ENCODE results near the gene TMED4. TPM values are rescaled to one million over a fixed set of nuclear protein-coding genes. Genes with fewer than 3 reads are reported as not detected.

The TMED4 gene
- total RNA-seq, 4 donors from 2014 or later, result 85.8 to 162 (median 101) TPM

DNA sequence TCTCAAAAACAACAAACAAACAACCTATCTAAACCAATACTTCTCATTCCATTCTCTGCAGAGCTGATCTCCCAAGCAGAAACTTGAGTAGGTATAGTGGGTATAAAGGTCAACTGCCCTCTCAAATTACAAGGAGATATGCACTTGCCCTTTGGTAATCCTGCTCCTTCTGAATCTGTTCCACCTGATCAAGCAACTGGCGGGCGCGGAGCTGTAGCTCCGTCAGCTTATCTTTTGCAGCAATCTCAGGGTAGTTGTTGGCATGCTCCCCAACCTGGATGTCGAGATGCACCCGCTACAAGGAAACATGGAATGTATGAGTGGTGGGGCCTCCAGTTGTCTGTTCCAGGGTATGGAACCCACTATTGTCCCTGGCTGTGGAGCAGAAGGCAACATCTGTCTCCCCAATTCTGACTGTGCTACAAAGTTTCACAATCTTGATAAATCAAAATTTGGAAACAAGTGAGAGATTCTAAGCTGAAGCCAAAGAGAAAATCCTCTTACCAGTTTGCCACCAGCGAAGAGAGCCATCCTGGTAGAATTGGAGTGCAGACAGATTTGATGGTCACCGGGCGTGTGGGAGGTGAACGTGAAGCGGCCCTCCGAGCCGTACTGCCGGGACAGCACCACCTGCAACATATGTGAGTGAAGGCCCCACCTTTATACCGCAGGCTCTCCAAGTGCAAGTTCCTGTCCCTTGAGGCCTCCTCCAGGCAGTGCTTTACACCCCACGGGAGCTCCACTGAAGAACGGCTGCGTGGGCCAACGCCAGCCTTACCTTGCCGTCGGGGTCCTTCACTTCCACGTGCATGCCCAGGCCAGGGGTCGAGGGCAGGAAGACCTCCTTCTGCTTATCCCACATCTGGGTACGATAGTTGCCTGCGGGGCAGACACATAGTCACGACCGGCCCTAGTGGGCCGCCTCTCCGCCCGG lies 819 bp downstream of the TMED4 start:
- in situ Hi-C loops (cut with MboI; ENCODE audit: low sequenced_read_pairs in 4 of 4) (loop anchor here (5.0 to 25.0 kb wide), 7 partner anchors 131 to 531 kb away; partner anchors contain the start of genes TBRG4 (in 4 of the 4) and H2AZ2 (in 2 of the 4)), intact Hi-C loops (cut with DNase I; ENCODE audit: low total_unique reads) (loop anchor here (5.0 to 10.0 kb wide), 3 partner anchors 166 to 534 kb away; partner anchors contain the start of genes PGAM2, TBRG4 and ZMIZ2)
- H3K27ac ChIP-seq, result peak overlapping the region; percentile 95 to 98 (median 97)
- H3K4me1 ChIP-seq, result peaks cover 14 to 28% of the 10 kb centered on the region in 2 donors
- H3K36me3 ChIP-seq, result peaks cover 0 to 31% of the 10 kb centered on the region in 2 donors
- H3K27me3 ChIP-seq, result no peaks in the 10 kb centered on the region
- TF ChIP-seq POLR2A (IDR thresholded peaks at IDR 0.05), result no peak
- TF ChIP-seq, protein P1, sequence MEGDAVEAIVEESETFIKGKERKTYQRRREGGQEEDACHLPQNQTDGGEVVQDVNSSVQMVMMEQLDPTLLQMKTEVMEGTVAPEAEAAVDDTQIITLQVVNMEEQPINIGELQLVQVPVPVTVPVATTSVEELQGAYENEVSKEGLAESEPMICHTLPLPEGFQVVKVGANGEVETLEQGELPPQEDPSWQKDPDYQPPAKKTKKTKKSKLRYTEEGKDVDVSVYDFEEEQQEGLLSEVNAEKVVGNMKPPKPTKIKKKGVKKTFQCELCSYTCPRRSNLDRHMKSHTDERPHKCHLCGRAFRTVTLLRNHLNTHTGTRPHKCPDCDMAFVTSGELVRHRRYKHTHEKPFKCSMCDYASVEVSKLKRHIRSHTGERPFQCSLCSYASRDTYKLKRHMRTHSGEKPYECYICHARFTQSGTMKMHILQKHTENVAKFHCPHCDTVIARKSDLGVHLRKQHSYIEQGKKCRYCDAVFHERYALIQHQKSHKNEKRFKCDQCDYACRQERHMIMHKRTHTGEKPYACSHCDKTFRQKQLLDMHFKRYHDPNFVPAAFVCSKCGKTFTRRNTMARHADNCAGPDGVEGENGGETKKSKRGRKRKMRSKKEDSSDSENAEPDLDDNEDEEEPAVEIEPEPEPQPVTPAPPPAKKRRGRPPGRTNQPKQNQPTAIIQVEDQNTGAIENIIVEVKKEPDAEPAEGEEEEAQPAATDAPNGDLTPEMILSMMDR (IDR thresholded peaks at IDR 0.05 in 4 of 5, conservative IDR thresholded peaks at IDR 0.05 in 1 of 5), result no peak
- DNase-seq (peak in 1 of 2 donors; percentile 38), ATAC-seq (peak; percentile 5 to 7)
- H3K9me3 ChIP-seq, result no peaks in the 10 kb centered on the region
- H3K4me3 ChIP-seq, result peak overlapping the region; percentile 67 to 98 (median 80)

DNA sequence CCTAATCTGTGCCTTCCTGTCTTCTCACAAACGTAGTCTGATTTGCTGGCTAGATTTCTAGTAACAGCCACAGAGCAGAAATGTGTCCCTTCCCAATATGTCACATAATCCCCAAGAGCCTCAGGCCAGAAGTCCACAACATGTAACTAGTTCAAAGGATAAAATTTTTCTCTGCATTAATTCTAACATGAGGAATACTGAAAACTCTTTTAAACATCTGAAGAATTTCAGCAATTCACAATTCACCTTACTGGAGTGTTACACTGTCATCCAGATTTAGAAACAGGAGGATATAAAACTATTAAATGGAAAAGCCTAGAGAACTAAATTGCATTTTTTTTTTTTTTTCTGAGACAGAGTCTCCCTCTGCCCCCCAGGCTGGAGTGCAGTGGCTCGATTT lies 5.8 kb downstream of the TMED4 start:
- ATAC-seq, result no peak
- DNase-seq, result no peak
- peaks cover 0 to 46% of the 10 kb centered on the region in 2 donors for H3K36me3 ChIP-seq
- TF ChIP-seq, protein P1 (IDR thresholded peaks at IDR 0.05 in 4 of 5, conservative IDR thresholded peaks at IDR 0.05 in 1 of 5), result no peak
- TF ChIP-seq POLR2A (IDR thresholded peaks at IDR 0.05), result no peak
- H3K4me1 ChIP-seq, result peaks cover 36 to 43% of the 10 kb centered on the region in 2 donors
- no peak overlapping the region for H3K4me3 ChIP-seq
- no peak overlapping the region for H3K27ac ChIP-seq
- H3K27me3 ChIP-seq, result no peaks in the 10 kb centered on the region
- intact Hi-C loops (cut with DNase I; ENCODE audit: low total_unique reads) (no loop called here), in situ Hi-C loops (cut with MboI; ENCODE audit: low sequenced_read_pairs in 4 of 4) (loop anchor here (25.0 kb wide), 3 partner anchors 136 to 536 kb away; partner anchors contain the start of gene TBRG4 (in 4 of the 4))
- H3K9me3 ChIP-seq, result no peaks in the 10 kb centered on the region

DNA sequence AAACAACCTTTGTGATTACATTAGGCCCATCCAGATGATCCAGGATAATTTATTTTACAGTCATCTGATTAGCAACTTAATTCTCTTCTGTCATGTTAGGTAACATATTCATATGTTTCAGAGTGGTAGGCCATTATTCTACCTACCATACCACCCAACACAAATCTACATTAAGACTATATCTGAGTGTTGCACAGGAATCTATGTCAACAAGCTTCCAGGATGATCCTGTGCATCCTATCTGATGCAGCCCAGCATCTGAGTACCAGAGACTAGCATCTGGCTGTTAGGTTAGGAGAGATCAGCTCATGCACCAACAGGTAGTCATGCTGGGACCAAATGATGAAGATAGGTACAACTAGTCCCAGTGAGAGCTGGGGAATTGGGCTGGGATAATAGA lies 7.0 kb downstream of the TMED4 start:
- DNase-seq (no peak), ATAC-seq (no peak)
- Histone ChIP-seq H3K4me3 (peak overlapping the region in 1 of 4 donors; percentile 97), H3K4me1 (peaks cover 24 to 31% of the 10 kb centered on the region in 2 donors), H3K9me3 (no peaks in the 10 kb centered on the region), H3K36me3 (peaks cover 0 to 48% of the 10 kb centered on the region in 2 donors), H3K27ac (peak overlapping the region in 2 of 4 donors; percentile 93 to 98), H3K27me3 (no peaks in the 10 kb centered on the region)
- TF ChIP-seq POLR2A (IDR thresholded peaks at IDR 0.05), result no peak
- TF ChIP-seq, protein P1 (IDR thresholded peaks at IDR 0.05 in 4 of 5, conservative IDR thresholded peaks at IDR 0.05 in 1 of 5), result no peak
- in situ Hi-C loops (cut with MboI; ENCODE audit: low sequenced_read_pairs in 4 of 4), result loop anchor here (25.0 kb wide), 3 partner anchors 137 to 537 kb away; partner anchors contain the start of gene TBRG4 (in 4 of the 4)
- intact Hi-C loops (cut with DNase I; ENCODE audit: low total_unique reads), result loop anchor here (2.0 kb wide), 1 partner anchor 84 kb away; the partner anchor contains the start of gene NUDCD3

GRCh38 chr7:44574287-44574872 lies 7.7 kb downstream of the TMED4 start:
- Histone ChIP-seq H3K4me3 (peak overlapping the region; percentile 88 to 99 (median 96)), H3K27ac (peak overlapping the region; percentile 88 to 98 (median 93)), H3K36me3 (peaks cover 0 to 48% of the 10 kb centered on the region in 2 donors), H3K4me1 (peaks cover 24 to 27% of the 10 kb centered on the region in 2 donors), H3K27me3 (no peaks in the 10 kb centered on the region), H3K9me3 (no peaks in the 10 kb centered on the region)
- DNase-seq (no peak), ATAC-seq (peak in 1 of 2 donors; percentile 1)
- intact Hi-C loops (cut with DNase I; ENCODE audit: low total_unique reads), result loop anchor here (2.0 kb wide), 1 partner anchor 84 kb away; the partner anchor contains the start of gene NUDCD3
- TF ChIP-seq POLR2A (IDR thresholded peaks at IDR 0.05), result no peak
- TF ChIP-seq, protein P1 (IDR thresholded peaks at IDR 0.05 in 4 of 5, conservative IDR thresholded peaks at IDR 0.05 in 1 of 5), result no peak
- in situ Hi-C loops (cut with MboI; ENCODE audit: low sequenced_read_pairs in 4 of 4), result no loop called here

Data from gastrocnemius medialis (tissue), 4 donors.